ENCODE data around the gene MRPS18B. TPM values are rescaled to one million over a fixed set of nuclear protein-coding genes. Genes with fewer than 3 reads are reported as not detected.
A peak's percentile ranks its signal among the peaks of the same experiment; 100 is the strongest.

The MRPS18B gene
- total and polyA plus RNA-seq, 3 donors from 2014 or later: 36.1 to 54.5 (median 49.5) TPM

DNA sequence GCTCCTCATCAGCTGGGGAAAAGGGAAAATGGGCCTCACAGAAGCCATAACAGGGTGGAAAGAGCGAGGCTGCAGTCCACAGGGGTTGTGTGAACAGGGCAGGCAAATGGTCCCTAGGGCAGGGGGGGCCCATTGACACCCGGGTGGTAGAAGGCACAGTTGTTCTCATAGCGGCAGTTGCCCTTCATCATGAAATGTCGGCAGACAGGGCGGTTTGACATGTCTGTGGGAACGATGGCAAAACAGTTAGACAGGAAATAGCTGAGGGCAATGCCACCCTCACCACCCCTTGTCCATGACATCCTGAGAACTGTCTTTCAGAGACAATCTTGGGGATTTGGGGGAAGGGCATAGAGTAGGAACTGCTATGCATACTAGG lies 16.2 kb upstream of the MRPS18B start:
- intact Hi-C loops (cut with DNase I; ENCODE audit: low total_unique reads): loop anchor here (10.0 kb wide), 1 partner anchor 117 kb away; the partner anchor contains the start of gene HLA-E
- H3K36me3 ChIP-seq (ENCODE audit: low read depth, missing control alignments): no peaks in the 10 kb centered on the region
- no peaks in the 10 kb centered on the region for H3K9me3 ChIP-seq
- no peak overlapping the region for H3K4me3 ChIP-seq
- H3K27ac ChIP-seq: no peak overlapping the region
- no peaks in the 10 kb centered on the region for H3K4me1 ChIP-seq
- WGBS, 2 donors: 67 to 74% methylated on average over 6 of the region's 6 CpGs
- DNase-seq: no peak
- no peaks in the 10 kb centered on the region for H3K27me3 ChIP-seq
- TF ChIP-seq POLR2A (IDR thresholded peaks at IDR 0.05): no peak
- no peak for TF ChIP-seq CTCF (IDR thresholded peaks at IDR 0.05)

GRCh38 chr6:30601815-30602641 lies 15.6 kb upstream of the MRPS18B start:
- DNase-seq: no peak
- no peaks in the 10 kb centered on the region for H3K27me3 ChIP-seq
- no peak overlapping the region for H3K27ac ChIP-seq
- no peak overlapping the region for H3K4me3 ChIP-seq
- intact Hi-C loops (cut with DNase I; ENCODE audit: low total_unique reads): loop anchor here (10.0 kb wide), 1 partner anchor 117 kb away; the partner anchor contains the start of gene HLA-E
- H3K9me3 ChIP-seq: no peaks in the 10 kb centered on the region
- no peak for TF ChIP-seq CTCF (IDR thresholded peaks at IDR 0.05)
- TF ChIP-seq POLR2A (IDR thresholded peaks at IDR 0.05): no peak
- WGBS, 2 donors: 90 to 94% methylated on average over 21 to 38 of the region's 39 CpGs
- H3K36me3 ChIP-seq (ENCODE audit: low read depth, missing control alignments): no peaks in the 10 kb centered on the region
- H3K4me1 ChIP-seq: no peaks in the 10 kb centered on the region

- 94 to 95% methylated on average over 13 of the region's 13 CpGs for WGBS, 2 donors
- no peak for DNase-seq
- Histone ChIP-seq H3K4me3 (no peak overlapping the region), H3K4me1 (no peaks in the 10 kb centered on the region), H3K27me3 (no peaks in the 10 kb centered on the region), H3K9me3 (no peaks in the 10 kb centered on the region), H3K27ac (no peak overlapping the region), H3K36me3 (ENCODE audit: low read depth, missing control alignments) (no peaks in the 10 kb centered on the region)
- intact Hi-C loops (cut with DNase I; ENCODE audit: low total_unique reads): loop anchor here (10.0 kb wide), 1 partner anchor 119 kb away; the partner anchor contains the start of gene HLA-E
- no peak for TF ChIP-seq POLR2A (IDR thresholded peaks at IDR 0.05)
- TF ChIP-seq CTCF (IDR thresholded peaks at IDR 0.05): no peak
These were observed 13.7 kb upstream of the MRPS18B start for GRCh38 chr6:30603961-30604360.

GRCh38 chr6:30610065-30610464 lies 7.6 kb upstream of the MRPS18B start:
- no peak overlapping the region for H3K4me3 ChIP-seq
- intact Hi-C loops (cut with DNase I; ENCODE audit: low total_unique reads): no loop called here
- no peaks in the 10 kb centered on the region for H3K9me3 ChIP-seq
- no peak for TF ChIP-seq CTCF (IDR thresholded peaks at IDR 0.05)
- no peak for TF ChIP-seq POLR2A (IDR thresholded peaks at IDR 0.05)
- 79 to 84% methylated on average over 4 of the region's 4 CpGs for WGBS, 2 donors
- no peaks in the 10 kb centered on the region for H3K36me3 ChIP-seq (ENCODE audit: low read depth, missing control alignments)
- no peaks in the 10 kb centered on the region for H3K27me3 ChIP-seq
- H3K27ac ChIP-seq: peak overlapping the region in 1 of 2 donors; percentile 2
- no peak for DNase-seq
- H3K4me1 ChIP-seq: peaks cover 25% of the 10 kb centered on the region
